Stromal cell of bone marrow (primary cell): ENCODE data around the gene VAMP3.
"Not testable (repeated sequence)": the region's sequence is repeated elsewhere in the genome, so short reads cannot be mapped to it uniquely, and the experiment has no call there.

Experiments used
- DNase-seq: peaks from one replicate; pipeline ENCODE4 v3.0.0-alpha.2; 2012; ENCODE audit warnings: low read depth

The VAMP3 gene

GRCh38 chr1:7768583-7768982 is 2.5 kb upstream of the VAMP3 start:
- no peak for DNase-seq

GRCh38 chr1:7769673-7770412 is 1.3 kb upstream of the VAMP3 start:
- no peak for DNase-seq

GRCh38 chr1:7770669-7770996 is 463 bp upstream of the VAMP3 start:
- DNase-seq, result no peak

- no peak for DNase-seq
Measured at GRCh38 chr1:7771823-7772299, 765 bp downstream of the VAMP3 start.

- no peak for DNase-seq
Measured at GRCh38 chr1:7777591-7777990, 6.5 kb downstream of the VAMP3 start.

GRCh38 chr1:7778133-7778628 is 7.1 kb downstream of the VAMP3 start:
- DNase-seq, result no peak

GRCh38 chr1:7780976-7781375 is 9.9 kb downstream of the VAMP3 start:
- no peak for DNase-seq

- DNase-seq, result no peak
Measured at GRCh38 chr1:7781501-7781900, 10.4 kb downstream of the VAMP3 start.

GRCh38 chr1:7781923-7782495 is 10.9 kb downstream of the VAMP3 start:
- DNase-seq, result no peak

GRCh38 chr1:7783178-7783711 is 12.1 kb downstream of the VAMP3 start:
- DNase-seq, result peak; percentile 44

- DNase-seq, result peak; percentile 94
Measured at GRCh38 chr1:7783826-7784491, 12.9 kb downstream of the VAMP3 start, which contains the start of gene PER3. Gene PER3 (plus strand): TSS chr1:7784291. CDS start chr1:7784878, 587 bp downstream.

- DNase-seq, result peak; percentile 9
Measured at GRCh38 chr1:7784492-7785071, 13.5 kb downstream of the VAMP3 start.

GRCh38 chr1:7785108-7785507 is 14.0 kb downstream of the VAMP3 start:
- no peak for DNase-seq

GRCh38 chr1:7786795-7787194 is 15.7 kb downstream of the VAMP3 start:
- DNase-seq, result no peak

GRCh38 chr1:7789828-7790227 is 18.7 kb downstream of the VAMP3 start:
- no peak for DNase-seq

GRCh38 chr1:7791027-7791426 is 19.9 kb downstream of the VAMP3 start:
- not testable (repeated sequence) for DNase-seq

- DNase-seq, result no peak
Measured at GRCh38 chr1:7795406-7795805, 24.3 kb downstream of the VAMP3 start.

- no peak for DNase-seq
Measured at GRCh38 chr1:7805460-7805859, 34.4 kb downstream of the VAMP3 start.

- peak; percentile 5 for DNase-seq
Measured at GRCh38 chr1:7808253-7808844, 37.3 kb downstream of the VAMP3 start.

GRCh38 chr1:7809742-7810141 is 38.6 kb downstream of the VAMP3 start:
- no peak for DNase-seq

GRCh38 chr1:7810395-7810794 is 39.3 kb downstream of the VAMP3 start:
- DNase-seq, result peak; percentile 88

- no peak for DNase-seq
Measured at GRCh38 chr1:7811476-7811875, 40.4 kb downstream of the VAMP3 start.
